GM21447 (cell line): Measurements from ENCODE around the gene SLC8B1.

Source experiments
- ATAC-seq: cut with Tn5 transposase; IDR thresholded peaks from one replicate; pipeline ENCODE4 v1.9.1; 2021; ENCODE audit not compliant: unreplicated experiment

The SLC8B1 gene

DNA sequence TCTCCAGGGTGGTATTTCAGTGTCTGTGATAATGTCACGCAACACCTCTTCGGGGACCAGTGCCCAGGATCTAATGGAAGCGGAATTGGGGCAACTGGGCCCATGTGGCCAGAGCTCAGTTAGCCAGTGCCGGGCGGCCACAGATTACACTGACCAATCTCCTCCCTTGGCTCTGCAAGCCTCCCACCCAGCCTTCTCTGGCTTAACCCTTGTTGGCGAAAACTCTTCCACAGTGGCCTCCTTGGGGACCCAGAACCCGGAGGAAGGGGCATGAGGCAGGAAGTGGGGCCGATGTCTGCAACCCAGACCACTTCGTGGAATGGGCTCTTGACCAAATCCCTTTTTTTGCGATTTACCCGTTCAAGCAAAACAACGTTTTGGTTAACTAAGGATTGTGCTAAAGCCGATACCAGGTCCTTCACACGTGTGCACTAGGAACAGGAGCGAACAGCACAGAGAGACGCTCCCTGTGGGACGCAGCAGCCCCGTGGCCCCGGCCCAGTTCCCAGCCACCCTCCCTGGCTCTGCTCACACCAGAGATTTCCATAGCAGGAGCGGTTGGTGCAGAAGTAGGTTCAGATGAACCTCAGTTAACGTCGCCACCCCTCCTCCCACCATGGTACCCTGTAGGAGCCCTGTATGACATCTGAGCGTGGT is 38.2 kb downstream of the SLC8B1 start:
- ATAC-seq = no peak

DNA sequence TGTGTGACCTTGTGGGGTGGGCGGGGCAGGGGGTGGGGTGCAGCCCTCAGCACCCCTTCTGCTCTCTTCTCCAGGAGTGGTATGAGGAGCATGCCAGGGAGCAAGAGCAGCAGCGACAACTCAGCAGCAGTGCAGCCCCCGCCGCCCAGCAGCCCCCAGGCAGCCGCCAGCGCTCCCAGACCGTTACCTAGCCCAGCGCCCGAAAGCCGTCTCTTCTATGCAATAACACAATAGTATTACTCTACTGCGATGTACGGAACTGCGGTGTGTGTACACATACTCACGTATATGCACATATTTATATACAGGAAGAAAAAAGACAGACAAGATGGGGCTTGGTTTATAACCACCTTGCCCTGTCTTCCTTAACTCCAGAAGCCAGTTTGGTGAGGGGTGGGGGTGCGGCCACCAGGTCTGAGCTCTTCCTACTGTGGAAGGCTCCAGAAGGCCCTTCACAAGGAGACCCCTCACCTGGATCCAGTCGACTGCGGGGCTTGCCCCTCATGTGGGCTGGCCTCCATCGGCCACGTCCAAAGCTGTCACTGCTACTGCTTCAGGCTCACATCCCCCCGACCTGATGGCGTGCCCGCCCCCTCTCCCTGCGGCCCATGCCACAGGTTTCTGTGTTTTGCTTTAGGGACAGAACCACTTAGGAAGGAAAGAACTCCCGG is 38.9 kb downstream of the SLC8B1 start:
- ATAC-seq = no peak

DNA sequence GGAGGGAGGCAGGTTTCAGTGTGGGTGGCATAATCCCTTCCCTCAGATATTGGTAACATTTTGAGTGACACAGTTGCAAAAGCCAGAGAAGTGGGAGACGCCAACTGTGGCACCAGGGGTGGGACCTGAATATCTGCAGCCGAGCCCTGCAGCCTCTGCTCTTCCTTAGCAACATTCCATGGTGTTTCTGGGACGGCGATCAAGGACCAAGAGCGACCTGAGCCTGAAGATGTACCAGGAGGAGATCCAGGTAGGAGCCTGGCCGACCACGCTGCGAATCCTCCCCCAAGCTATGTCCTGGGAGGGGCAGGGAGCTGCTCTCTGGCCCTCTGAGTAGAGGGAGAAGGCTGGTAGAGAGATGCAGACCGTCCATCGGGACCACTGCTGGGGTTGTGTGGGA is 41.8 kb downstream of the SLC8B1 start:
- ATAC-seq = no peak

DNA sequence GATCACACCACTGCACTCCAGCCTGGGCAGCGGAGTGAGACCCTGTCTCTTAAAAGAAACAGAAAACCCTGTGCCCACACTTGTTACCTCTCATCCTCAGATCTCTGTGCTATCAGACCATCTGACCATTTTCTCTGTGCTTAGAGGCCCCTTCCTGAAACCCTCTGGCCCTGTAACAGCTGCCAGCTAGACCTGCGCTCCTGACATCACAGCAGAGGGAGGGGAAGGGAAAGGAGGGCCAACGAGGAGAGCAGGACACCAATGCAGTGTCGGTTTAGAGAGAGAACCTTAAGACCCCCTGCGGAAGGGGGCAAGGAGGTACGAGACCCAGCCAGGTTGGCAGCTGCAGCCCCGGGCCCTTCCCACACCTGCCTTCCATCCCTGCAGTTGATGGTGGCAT is 42.4 kb downstream of the SLC8B1 start:
- no peak for ATAC-seq

DNA sequence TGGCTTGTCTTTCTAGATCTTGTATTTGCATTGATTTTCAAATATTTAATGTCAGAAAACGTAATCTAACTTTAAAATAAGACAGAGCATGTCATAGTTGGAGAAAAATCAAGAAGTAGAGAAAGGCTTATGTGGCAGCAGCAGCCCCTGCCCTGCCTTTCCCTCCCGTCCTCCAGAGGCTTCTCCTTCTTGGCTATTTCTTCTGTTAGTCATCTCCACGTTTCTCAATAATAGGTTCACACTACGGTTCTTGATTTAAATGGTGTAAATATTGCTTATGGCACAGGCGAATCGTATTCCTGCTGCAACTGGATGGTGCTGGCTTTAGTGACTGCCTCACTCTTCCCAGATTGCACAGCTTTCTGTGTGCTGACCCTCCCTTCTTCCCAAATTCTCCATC is 42.8 kb downstream of the SLC8B1 start:
- ATAC-seq = no peak

DNA sequence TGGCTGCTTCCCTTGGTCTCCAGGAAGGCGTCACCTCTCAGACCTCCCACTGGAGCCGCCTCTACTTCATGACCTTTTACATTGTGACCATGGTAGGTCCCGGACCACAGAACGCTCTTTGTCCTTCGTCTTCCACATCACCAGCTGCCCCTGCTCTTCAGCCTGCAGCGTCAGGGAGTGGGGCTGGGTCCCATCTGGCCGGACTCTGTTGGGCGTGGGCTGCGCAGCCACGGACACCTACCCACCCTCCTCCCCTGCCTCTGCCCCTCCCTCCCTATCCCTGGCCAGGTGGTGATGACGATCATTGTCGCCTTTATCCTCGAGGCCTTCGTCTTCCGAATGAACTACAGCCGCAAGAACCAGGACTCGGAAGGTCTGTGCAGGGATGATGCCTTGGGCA is 43.3 kb downstream of the SLC8B1 start:
- no peak for ATAC-seq

DNA sequence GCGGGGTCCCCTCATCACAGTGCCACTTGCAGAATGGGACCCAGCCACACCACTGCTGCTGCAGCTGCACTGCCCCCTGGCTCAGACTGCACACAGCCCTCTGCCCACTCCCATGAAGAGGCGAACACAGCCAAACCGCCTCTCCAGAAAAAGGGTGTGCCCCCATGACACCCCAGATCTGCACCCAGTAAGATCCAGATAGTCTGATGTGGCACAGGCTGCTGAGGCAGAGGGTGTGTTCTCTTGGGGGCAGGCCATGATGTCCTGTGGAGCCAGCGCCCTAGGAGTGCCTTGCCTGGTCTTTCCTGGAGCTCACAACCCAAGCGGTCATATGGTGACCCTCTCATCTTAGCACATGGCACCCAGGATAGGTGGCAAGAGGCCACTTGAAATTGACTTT is 44.4 kb downstream of the SLC8B1 start:
- no peak for ATAC-seq

DNA sequence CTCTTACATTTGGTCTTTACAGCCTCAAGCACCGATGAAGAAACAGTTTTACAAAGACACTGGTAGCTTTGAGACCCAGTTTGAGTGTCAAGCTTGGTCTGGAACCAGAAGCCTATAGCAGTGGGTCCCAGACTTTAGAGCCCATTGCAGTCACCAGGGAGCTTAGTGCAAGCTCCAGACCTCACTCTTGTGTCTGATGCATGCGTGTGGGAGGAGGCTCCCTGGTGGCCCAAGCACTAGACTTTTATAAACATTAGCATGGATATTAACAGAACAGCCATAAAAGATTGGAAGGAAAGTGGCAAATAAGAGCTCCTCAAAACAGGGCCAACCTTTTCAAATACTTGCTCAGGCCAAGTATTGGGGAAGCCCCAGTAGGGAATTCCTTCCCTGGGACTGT is 45.5 kb downstream of the SLC8B1 start:
- no peak for ATAC-seq

DNA sequence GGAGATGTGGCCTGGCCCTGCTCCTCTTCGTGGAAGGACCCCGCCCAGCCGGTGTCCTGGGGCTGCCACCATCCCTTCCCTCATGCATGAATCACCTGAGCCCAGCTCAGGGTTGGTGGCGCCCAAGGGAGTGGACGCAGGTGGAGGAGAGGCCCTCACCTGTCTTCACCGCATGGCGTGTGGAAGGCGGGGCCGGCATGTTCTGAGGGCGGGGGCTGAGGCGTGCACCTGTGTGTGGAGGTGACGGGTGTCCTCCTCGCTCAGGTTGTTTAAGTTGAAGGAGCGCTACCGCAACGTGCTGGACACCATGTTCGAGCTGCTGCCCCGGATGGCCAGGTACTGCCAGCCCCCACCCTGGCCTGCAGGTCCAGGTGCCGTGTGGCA is 47.0 kb downstream of the SLC8B1 start:
- no peak for ATAC-seq

DNA sequence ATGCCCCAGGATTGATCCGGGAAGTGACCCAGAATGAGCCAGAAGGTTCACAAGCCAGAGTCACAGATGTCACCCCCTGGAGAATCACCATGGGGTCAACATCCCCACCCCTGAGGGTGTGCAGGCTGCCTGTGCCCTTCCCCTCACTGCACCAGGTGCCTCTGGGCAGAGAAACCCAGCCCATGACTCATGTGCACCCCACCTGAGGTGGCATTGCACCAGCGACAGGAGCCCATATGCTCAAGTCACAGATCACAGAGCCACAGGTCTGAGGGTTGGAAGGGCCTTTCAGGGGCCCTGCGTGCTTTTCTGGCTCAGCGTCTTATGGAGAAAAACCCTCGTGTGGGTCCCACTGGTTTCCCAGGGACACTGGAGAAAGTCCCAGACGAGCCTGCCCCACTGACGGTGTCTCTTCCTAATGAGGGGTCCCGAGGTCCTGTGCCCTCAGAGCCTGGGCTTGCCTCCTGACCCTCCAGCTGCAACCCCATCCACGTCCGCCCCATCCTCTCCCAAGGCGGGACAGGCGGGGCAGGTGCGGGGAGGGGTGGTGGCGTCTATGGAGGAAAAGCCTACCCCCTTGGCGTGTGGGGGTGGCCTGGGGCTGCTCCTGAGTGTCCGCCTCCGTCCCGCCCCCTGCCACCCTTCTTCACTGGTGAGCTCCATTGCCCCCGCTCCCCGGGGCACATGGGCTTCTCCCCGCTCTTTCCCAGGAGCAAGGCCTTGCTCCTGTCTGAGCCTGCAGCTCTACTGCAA is 47.6 kb downstream of the SLC8B1 start:
- ATAC-seq = no peak

DNA sequence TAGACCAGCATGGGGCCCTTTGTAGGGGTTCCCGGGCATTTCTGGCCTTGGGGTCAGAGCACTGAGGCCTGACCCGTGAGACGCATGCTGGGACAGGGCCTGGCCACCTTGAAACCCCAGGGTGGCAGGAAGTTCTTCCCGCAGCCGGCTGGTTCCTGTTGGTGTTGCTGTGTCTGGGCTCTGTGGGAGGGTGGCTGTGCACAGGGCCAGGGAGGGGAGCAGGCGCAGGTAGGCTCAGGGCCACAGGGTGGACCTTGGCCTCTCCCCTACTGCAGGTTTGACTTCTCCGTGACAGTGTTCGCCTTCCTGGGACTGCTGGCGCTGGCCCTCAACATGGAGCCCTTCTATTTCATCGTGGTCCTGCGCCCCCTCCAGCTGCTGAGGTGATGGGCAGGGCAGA is 48.2 kb downstream of the SLC8B1 start:
- no peak for ATAC-seq

DNA sequence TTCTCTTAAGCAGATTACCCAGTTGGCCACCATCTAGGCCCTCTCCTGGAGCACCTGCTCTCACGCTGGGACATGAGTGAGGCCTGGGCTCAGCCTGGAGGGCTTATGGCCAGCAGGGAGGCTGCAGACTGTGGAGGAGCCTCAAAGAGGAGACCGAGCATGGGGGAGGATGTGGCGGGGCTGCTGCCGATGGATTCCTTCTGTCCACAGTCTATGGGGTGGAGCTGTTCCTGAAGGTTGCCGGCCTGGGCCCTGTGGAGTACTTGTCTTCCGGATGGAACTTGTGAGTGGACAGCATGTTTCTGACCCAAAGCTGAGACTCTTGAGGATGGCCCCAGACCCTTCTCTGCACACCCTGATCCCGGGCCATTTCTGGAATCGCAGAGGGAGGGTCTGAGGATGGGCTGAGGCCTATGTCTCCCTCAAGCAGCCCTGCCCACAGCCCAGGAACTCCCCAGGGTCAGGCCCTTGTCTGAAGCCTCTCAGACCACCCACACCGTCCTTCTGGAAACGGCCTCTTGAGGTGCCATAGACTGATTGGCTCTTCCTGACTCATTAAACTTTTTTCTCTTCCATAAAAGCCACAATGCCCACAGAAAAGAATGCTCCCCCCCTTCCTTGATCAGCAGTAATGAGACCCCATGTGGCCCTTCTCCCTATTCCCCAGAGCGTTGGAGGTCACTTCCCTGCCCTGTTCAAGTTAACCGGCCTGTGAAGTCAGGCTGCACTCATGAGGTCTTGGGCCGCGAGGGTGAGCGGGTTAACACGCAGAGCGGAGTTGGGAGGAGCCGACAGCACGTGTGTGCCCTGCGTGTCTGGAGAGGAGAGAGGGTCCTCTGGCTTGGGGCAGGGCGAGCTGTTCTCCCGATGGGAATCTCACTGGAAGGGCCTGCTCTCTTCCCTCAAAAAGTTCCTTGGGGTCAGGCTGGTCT is 49.0 kb downstream of the SLC8B1 start:
- no peak for ATAC-seq

DNA sequence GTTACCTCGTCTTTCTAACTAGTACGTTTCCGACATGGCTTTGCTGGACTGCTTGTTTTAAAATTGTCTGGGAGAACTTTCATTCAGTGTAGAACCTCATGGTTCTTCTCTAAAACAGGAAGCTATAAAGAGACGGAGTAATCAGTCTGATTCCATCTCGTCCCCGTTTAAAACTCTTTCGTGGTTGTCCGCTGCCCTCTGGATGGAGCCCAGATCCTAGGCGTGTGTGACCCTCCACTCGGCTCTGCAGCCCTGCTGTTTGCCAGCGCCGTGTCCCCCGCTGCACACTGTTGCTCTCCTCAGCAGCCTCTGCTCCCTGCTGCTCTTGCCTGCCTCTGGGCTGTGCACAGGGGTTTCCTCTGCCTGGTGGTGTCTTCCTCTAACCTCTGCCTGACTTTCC is 50.2 kb downstream of the SLC8B1 start:
- ATAC-seq = no peak

DNA sequence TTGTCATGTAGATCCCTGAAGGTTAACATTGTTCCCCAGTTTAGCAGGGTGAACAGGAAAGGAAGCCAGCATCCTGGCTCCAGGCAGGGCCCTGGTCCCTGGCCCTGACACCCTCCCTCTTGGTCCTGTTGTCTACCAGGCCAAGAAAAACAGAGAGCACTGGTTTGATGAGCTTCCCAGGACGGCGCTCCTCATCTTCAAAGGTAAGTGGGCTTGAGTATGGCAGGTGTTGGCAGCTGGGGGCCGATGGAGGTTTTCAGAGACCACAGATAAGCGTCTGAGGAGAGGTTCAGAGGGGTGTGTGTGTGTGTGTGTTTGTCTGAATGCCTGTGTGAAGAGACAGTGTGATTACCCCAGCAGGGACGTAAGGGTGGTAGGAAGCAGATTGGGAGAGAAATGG is 56.3 kb downstream of the SLC8B1 start:
- ATAC-seq = no peak

DNA sequence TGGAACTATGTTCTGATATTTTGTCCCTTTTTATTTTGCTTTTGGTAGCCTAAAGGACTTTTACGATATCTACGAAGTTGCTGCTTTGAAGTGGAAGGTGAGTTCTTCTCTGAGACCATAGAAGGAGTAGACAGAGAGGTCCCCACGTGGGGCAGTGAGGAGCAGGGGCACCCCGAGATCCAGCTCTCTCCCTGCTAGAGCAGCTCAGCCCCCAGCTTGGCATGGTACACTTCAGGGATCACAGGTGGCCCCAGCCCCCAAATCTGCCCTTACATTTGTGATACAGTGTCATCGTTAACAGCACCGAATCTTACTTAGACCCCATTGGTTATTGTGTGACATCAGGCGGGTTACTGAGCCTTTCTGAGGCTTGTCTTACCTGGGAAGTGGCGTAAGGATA is 56.8 kb downstream of the SLC8B1 start:
- no peak for ATAC-seq

DNA sequence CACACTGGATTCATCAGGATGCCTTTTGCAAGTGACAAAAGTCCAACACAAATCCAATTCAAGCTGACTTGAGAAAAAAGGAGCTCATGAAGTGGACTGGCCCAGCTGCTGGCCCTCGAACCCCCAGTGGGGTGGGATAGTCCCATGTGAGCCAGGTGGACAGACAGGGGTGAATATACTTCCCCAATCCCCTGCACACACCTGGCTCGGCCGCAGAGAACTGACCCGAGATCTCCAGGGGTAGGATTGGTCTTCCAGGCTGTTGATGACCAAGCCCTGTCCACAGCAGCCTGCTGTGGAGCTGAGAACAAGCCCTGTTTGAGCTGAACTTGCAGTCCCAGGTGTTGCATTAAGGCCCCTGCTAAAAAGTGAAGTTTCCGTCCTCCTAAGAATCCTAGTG is 57.4 kb downstream of the SLC8B1 start:
- no peak for ATAC-seq

DNA sequence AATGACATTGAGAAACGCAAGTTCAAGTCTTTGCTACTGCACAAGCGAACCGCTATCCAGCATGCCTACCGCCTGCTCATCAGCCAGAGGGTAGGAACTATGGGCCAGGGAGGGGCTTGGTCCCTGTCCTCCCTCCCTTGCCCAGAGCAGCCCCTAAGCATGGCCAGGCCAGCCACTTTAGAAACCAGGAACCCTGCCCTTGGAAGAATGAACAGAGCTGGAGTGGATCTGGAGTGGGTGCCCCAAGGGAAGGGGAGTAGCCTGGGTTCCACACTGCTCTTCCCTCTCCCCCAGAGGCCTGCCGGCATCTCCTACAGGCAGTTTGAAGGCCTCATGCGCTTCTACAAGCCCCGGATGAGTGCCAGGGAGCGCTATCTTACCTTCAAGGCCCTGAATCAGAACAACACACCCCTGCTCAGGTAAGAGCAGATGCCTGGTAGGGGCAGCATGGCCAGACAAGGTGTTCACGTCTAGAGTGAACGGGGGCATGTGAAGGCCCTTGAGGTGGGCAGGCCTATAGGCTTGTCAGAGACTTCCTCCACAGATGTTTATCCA is 57.9 kb downstream of the SLC8B1 start:
- no peak for ATAC-seq

DNA sequence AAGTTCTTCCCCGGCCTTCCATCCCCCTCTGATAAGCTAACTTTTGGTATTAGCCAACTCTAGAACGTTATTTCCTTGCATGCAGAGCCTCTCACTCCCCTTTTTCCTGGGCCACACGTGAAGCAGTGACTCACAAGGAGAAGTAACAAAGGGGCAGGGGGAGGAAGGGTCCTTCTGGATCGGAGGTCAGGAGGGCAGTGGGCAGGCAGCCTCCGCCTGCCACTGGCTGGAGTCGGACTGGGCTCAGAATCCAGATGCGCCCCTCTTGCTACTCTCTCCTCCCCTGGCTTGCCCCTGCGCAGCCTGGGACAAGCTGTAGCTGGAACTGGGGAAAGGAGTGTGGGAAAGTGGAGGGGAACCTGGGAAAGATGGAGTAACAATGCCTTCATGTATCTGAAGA is 58.6 kb downstream of the SLC8B1 start:
- no peak for ATAC-seq

DNA sequence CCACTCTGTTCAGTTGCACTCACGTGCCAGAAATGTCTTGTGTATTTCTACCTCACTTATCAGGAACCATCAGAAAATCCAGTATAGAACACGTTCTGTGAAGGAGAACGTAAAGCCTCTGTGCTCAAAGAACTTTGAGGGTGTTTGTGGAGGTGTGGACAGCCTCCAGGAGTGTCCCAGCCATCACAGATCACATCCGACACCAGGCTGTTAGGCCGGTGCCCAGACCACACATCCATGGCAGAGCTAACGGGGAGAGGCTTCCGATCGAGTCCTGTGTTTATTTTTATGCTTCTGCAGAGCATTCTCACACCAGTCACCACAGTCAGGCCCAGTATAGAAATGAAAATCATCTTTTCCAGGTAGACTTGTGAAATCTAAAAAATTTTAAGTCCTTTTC is 60.1 kb downstream of the SLC8B1 start:
- no peak for ATAC-seq

DNA sequence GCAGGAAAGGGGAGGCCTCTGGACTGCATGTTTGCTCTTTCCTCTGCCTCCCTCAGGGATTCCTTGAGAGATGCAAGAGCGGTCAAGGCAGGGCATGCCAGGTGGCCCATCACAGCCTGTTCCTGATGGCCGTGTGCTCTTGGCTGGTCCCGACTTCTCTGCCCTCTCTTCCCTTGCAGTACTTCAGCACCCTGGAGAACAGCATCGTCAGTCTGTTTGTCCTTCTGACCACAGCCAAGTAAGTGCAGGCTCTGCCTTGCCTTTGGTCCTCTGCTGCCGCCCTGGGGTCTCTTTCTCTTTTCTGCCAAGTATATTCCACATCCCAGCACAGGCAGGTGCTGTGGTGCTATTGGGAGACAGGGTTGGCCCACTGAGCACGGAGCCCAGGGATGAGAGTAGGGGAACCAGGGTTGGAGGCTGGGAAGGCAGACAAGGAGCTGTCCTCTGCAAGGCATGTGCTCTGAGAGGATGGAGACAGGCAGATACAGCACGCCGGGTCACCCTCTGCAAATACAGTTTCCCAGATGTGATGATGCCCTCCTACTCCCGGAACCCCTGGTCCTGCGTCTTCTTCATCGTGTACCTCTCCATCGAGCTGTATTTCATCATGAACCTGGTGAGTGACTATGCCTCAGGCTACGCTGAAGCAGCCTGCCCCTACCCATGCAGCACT is 61.7 kb downstream of the SLC8B1 start:
- ATAC-seq = no peak
